D341Med (cell line): ENCODE results near the gene TK2.

ENCODE experiments used
- DNase-seq: peaks from one replicate; pipeline ENCODE4 v3.0.0; 2012; ENCODE audit warnings: low spot score

TK2 gene

GRCh38 chr16:66544016-66544757, 5.7 kb downstream of the TK2 start:
- no peak for DNase-seq

DNA sequence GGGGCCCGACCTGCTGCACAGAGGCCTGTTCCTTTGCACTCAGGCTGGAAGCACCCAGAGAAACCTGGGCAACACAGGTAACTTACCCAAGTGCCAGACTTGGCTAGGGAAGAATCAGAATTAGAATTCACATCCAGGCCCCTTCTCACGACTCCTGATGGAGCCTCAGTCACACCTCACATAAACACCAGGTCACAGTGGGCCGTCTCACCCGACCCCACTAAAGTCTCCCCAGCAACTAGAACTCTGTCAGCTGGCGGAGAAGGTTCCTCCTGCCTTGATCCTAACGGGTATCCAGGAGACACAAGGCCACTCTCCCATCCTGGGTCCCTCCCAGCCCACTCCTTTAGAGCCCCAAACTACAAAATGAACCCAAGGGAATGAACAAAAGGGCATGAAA, 6.4 kb downstream of the TK2 start:
- DNase-seq, result no peak

GRCh38 chr16:66542396-66542795, 7.5 kb downstream of the TK2 start:
- no peak for DNase-seq

DNA sequence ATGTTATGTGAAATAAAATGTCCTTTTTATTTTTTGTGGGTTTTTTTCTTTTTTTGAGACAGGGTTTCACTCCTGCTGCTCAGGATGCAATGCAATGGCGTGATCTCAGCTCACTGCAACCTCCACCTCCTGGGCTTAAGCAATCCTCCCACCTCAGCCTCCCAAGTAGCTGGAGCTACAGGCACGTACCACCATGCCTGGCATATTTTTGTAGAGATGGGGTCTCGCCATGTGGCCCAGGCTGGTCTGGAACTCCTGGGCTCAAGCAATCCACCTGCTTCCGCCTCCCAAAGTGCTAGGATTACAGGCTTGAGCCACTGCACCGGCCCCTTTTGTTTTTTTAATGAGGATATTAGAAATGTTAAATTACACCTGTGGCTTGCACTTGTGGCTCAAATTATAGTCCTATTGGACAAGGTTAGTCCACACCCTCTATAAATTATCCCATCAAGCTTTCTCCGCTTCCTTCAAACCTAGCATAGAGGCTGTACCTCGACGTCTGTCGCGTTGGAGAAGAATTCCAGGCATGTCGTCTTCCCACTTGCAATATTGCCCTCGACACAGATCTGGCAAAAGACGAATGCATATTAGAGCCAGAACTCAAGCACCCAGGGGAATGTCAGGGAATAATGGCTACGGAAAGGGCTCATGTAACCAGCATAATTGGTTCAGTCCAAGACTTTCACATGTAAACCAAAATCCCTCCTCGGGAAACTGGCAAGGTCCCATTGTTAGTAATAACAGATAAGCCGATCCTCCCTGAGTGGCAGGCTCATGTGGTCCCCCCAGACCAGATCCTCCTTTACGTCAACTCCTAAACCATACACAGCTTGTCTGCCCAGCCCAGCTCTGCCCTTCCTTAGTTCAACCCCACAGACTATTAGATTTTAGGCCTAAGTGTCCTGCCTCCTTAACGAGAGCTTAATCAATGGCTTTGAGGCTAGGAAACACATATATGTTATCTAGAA, 8.2 kb downstream of the TK2 start:
- no peak for DNase-seq

DNA sequence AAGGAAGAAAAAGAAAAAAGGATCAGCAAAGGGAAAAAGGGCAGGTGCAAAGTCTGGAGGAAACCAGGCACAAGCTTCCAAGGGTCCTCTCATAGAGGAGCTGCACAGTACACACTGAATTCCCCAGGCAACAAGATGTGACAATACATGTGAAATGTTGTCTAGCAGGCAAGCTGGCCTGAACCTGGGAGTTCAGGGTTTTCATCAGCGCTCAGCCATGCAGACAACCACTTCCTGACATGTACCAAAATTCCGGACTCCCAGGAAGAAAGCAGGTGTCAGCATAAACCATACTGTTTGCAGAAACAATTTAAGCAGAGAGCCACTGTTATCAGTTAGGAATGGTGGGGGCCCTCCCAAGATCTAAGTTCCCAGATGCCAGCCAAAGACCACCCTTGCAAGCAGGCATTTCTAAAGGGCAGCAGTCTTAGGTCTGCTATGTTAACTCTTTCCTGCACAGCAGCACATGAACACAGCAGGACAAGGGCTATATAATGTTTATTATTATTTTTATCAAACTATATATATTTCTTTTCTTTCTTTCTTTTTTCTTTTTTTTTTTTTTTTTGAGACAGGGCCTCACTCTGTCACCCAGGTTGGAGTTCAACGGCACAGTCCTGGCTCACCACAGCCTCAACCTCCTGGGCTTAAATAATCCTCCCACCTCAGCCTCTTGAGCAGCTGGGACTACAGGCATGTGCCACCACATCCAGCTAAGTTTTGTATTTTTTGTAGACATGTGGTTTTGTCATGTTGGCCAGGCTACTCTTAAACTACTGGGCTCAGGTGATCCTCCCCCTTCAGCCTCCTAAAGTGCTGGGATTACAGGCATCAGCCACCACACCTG, 10.1 kb downstream of the TK2 start:
- DNase-seq, result no peak

DNA sequence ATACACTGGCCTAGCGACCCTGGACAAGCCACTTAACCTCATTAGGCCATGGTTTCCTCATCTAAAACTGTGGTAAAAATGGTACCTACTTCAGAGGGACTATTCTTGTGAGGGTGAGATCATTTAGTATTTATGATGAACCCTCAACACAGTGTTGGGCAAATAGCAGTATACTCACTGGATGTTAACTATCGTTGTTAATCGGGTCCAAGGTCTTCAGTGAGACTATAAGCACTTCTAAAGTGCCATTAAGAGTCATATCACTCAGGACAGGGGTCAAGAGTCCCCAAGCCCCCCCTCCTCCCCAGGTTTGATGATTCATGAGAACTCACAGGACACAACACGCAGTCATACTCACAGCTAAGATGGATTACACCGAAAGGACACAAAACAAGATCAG, 11.0 kb downstream of the TK2 start:
- DNase-seq, result no peak

- no peak for DNase-seq
Observed at GRCh38 chr16:66537236-66537635, 12.7 kb downstream of the TK2 start.

GRCh38 chr16:66536525-66536924, 13.4 kb downstream of the TK2 start:
- DNase-seq, result no peak

- DNase-seq, result no peak
Observed at GRCh38 chr16:66534376-66534799, 15.5 kb downstream of the TK2 start.

- no peak for DNase-seq
Observed at GRCh38 chr16:66529475-66529874, 20.4 kb downstream of the TK2 start.

- DNase-seq, result no peak
Observed at GRCh38 chr16:66528294-66528693, 21.6 kb downstream of the TK2 start.

DNA sequence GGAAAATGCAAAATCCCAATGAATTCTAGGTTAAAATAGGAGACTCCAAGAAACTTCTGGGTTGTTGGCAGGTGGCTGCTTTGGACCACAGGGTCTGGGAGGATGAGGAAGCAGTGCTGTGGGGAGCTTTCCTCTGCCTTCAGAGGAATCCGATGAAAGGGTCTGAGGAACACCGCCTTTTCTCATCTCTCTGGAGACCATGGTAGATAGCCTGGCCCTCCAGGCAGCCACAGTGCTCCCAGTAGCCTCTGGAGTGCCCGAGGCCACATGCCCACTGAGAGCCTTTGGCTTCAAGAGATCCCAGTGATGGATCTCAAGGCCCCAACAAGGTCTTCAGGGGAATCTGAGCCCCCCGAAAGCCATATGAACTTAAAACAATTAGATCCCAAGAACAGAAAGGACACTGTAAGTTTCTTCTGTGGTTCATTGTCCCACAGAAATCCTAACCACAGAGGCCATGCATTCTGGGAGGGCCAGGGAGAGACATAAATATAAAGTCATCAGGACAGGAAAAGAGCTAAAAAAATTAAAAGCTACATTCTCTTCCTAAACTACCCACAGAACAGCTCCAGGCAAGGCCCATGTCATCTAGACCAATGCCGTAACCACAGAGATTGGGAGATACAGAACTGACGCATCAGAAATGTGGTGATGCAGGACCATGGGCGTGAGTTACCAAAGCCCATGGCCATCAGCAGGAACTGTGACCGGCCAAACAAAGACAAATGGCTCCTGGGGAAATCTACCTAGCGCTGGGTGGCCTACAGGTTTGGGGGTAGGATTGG, 24.3 kb downstream of the TK2 start:
- DNase-seq, result no peak

DNA sequence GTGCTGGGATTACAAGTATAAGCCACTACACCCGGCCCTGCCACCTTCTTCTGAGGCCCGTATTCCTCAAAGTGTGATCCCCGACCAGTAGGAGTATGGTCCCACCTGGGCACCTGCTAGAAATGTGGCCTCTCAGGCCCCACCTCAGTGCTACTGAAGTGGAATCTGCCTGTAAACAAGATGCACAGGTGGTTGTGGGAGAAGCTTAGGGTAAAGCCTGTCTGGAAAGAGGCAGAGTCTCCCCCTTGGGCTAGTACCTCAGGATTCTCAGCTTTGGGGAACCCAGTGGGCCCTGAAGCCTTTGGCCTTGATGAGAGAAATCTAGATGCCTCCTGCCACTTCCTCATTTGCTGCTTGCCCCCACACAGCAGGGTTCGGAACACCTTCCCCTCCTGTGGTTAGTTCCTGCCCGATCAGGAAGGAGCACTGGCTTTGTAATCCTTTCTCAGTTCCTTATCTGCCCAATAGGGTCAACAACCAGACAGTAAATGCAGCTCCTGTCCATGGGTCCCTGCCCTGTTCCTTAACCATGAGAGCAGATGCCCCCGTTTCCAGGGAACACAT, 25.2 kb downstream of the TK2 start:
- no peak for DNase-seq

- DNase-seq, result no peak
Observed at GRCh38 chr16:66523861-66524354, 26.0 kb downstream of the TK2 start.

- DNase-seq, result no peak
Observed at GRCh38 chr16:66522816-66523590, 26.9 kb downstream of the TK2 start.

GRCh38 chr16:66521951-66522771, 27.8 kb downstream of the TK2 start:
- DNase-seq, result no peak

DNA sequence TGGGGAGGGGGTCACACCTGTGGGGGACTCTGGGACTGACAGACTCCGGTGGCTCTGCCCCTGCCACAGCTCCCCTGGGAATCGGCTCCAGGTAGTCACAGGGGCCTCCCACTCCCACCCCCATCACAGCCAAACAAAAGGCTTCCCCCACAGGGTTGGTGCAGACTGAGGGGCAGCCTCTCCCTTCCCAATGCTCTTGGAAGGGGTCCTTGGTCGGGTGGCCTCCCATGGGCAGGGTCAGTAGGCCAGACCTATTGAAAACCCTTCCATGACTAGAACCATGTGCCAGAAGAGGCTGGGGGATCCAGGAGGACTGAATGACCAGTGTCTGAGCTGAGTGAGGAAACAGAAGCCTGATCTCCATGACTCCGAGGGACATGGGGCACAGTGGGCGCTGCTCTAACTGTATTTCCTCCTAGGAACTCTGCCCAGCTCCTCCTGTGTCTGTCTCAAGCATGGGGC, 28.6 kb downstream of the TK2 start:
- DNase-seq, result no peak

DNA sequence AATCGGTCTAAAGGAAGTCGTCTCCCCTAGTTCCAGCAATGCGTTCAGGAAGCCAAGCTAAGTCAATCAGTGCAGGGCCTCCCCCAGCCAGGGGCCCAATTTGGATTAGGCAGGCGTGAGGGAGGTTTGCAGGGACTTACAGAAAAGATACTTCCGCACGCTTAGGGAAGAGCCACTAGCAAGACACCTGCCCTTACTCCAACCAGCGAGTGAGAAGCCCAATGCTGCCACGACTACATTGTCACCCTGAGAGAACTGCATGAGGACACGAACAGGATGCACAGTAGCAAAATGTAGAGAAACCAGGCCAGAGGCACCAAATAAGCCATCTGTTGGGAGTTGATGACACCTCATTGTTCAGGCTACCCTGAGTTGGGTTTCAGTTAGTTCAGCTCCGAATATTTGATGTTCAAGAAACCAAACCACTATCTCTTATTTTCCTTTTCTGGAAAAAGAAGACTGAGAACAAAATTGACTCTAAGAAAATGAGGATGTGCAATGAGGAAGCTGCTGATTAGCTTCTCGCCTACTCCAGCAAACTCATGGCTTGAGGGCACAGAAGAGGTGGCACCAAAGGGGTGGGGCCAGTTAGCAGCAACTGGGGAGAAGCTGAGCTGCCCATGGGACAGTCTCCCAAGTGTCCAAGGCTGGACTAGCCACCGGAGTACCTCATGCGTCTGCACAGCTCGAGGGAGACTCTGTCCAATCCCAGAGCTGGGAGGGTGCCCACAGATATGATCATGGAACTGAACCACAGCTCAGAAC, 29.3 kb downstream of the TK2 start:
- DNase-seq, result no peak
